WERI-Rb-1 (cell line): ENCODE data around the gene CASQ1.

Source experiments
- DNase-seq: peaks from one replicate; pipeline ENCODE4 v3.0.0-alpha.2; 2020
- H3K27ac ChIP-seq: fragments of 250-450 bp; sonication (Bioruptor Pico); 2 replicates; pipeline ENCODE4 v1.5.1; 2020; ENCODE audit warnings: mild to moderate bottlenecking, moderate library complexity
- H3K27me3 ChIP-seq: fragments of 250-450 bp; sonication (Bioruptor Pico); 2 replicates; pipeline ENCODE4 v1.5.1; 2021; ENCODE audit warnings: mild to moderate bottlenecking, low read depth, moderate library complexity; ENCODE audit not compliant: insufficient read depth, severe bottlenecking
- H3K36me3 ChIP-seq: fragments of 250-450 bp; sonication (Bioruptor Pico); 2 replicates; pipeline ENCODE4 v1.5.1; 2020; ENCODE audit warnings: mild to moderate bottlenecking, moderate library complexity
- H3K4me3 ChIP-seq: 2 replicates; pipeline ENCODE4 v1.5.1; 2011; ENCODE audit warnings: low read depth, mild to moderate bottlenecking, control low read depth, low read length
- H3K9me3 ChIP-seq: fragments of 250-450 bp; sonication (Bioruptor Pico); 2 replicates; pipeline ENCODE4 v1.5.1; 2021; ENCODE audit warnings: mild to moderate bottlenecking, moderate library complexity; ENCODE audit not compliant: severe bottlenecking
- CTCF ChIP-seq: IDR thresholded peaks from 2 replicates; pipeline ENCODE4 v1.5.1; 2011; ENCODE audit warnings: low read depth, mild to moderate bottlenecking, control low read depth, inconsistent platforms, low read length

CASQ1 gene

DNA sequence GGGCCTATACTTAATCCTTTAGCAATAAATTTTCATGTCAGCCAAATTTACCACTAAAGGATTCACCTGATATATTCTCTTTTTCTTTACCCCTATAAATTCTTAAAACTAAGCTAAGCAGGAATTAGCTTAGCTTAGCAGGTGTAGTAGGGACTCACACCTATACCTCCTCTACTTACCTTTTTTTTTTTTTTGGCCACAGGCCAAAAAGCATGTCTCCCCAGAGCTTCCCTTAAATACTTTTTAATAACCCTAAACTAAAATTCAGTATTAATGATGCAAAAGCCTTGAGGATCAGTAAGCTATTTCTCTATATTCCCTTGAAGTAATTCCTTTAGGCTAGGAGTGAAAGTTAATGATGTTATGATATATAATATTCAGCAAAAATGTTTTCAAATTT lies 38.1 kb downstream of the CASQ1 start:
- TF ChIP-seq CTCF, result no peak
- Histone ChIP-seq H3K9me3 (no peaks in the 10 kb centered on the region), H3K27me3 (no peaks in the 10 kb centered on the region), H3K4me3 (no peak overlapping the region), H3K27ac (no peak overlapping the region), H3K36me3 (peaks cover 99% of the 10 kb centered on the region)
- no peak for DNase-seq

- H3K27me3 ChIP-seq, result no peaks in the 10 kb centered on the region
- H3K9me3 ChIP-seq, result no peaks in the 10 kb centered on the region
- no peak for DNase-seq
- no peak overlapping the region for H3K27ac ChIP-seq
- no peak overlapping the region for H3K4me3 ChIP-seq
- peaks cover 98% of the 10 kb centered on the region for H3K36me3 ChIP-seq
- no peak for TF ChIP-seq CTCF
Measured at GRCh38 chr1:160232911-160233310, 42.5 kb downstream of the CASQ1 start.

DNA sequence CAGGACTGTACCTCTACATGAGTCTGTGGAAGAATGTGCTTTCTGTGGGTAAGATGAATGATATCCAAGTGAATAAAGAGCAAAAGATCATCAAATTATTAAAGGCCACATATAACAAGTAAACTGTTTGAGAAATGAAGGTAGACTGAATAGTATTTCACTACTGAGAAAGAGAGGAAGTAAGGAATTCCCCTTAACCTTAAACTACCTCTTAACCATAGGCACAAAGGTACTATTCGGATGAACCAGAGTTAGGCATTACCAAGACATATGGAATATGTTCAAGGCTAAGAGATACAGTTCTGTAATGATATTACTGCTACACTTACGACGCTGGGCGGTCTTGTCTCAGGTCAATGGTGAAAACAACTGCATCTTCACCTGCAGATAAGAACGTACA lies 46.4 kb downstream of the CASQ1 start:
- peaks cover 94% of the 10 kb centered on the region for H3K36me3 ChIP-seq
- H3K27me3 ChIP-seq, result no peaks in the 10 kb centered on the region
- no peak for TF ChIP-seq CTCF
- no peak overlapping the region for H3K27ac ChIP-seq
- no peaks in the 10 kb centered on the region for H3K9me3 ChIP-seq
- DNase-seq, result no peak
- no peak overlapping the region for H3K4me3 ChIP-seq

DNA sequence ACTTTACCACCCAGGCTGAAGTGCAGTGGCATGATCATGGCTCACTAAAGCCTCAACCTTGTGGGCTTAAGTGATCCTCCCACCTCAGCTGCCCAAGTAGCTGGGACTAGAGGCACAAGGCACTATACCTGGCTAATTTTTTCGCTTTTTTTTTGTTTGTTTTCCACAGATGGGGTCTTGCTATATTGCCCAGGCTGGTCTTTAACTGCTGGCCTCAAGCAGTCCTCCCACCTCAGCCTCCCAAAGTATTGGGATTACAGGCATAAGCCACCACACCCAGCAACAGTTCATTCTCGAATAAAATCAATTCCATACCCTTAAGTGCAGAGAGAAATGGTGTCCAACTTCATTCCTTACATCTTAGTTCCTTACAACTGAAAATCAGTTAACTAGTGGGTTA lies 47.2 kb downstream of the CASQ1 start:
- no peaks in the 10 kb centered on the region for H3K9me3 ChIP-seq
- peaks cover 91% of the 10 kb centered on the region for H3K36me3 ChIP-seq
- no peak overlapping the region for H3K4me3 ChIP-seq
- no peaks in the 10 kb centered on the region for H3K27me3 ChIP-seq
- H3K27ac ChIP-seq, result no peak overlapping the region
- DNase-seq, result no peak
- TF ChIP-seq CTCF, result no peak

DNA sequence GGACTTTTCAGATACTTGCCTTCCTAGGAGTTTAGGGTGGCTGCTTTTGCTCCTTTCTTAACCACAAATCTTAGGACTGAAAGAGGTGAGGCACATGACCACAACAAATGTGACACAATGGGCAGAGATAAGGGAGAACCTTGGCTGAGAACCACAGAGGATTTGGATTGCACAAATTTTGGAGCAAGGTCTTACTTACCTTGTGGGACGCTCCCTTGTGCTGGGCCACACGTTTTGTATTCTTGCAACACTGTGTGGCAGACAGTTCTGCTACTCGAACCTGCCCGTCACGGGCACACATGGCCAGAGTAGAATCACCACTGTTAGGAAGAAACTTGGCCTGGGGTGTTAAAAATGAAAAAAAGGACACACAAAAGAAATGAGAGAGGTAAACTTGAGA lies 48.0 kb downstream of the CASQ1 start:
- peaks cover 89% of the 10 kb centered on the region for H3K36me3 ChIP-seq
- DNase-seq, result no peak
- H3K27ac ChIP-seq, result no peak overlapping the region
- no peak overlapping the region for H3K4me3 ChIP-seq
- no peak for TF ChIP-seq CTCF
- H3K27me3 ChIP-seq, result no peaks in the 10 kb centered on the region
- no peaks in the 10 kb centered on the region for H3K9me3 ChIP-seq

DNA sequence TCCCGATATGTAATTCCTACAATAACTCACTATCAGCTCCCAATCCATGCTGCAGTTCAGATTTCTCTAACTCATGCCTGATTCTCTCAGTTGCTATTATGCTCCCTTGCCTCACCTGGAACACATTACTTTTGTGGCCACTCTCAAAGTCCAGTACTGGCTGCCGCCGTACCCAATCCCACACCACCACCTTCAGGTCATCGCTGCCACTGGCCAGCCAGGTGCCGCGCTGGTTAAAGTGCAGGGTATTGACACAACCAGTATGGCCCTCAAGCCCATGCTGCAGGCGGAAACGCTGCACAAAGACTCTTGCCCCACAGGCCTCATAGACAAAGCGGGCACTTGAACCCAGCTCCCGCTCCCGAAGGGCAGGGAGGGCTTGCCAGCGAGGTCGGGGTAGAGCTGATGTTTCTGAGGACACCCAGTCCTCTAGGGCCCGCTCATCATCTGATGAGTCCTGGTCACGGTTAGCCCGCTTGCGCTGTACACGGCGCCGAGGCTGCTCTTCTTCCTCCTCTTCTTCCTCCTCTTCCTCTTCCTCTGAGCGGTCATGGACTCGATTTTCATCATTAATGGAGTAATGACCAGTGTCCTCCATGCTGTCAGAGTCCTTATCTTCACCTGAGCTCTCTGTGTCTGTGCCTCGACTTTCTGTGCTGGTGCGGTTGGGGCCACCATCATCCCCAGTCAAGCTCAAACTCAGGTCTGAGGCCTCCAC lies 49.4 kb downstream of the CASQ1 start:
- Histone ChIP-seq H3K27me3 (no peaks in the 10 kb centered on the region), H3K36me3 (peaks cover 84% of the 10 kb centered on the region), H3K27ac (no peak overlapping the region), H3K4me3 (no peak overlapping the region), H3K9me3 (no peaks in the 10 kb centered on the region)
- no peak for DNase-seq
- TF ChIP-seq CTCF, result no peak
